OCI-M2 (cell line): Measurements from ENCODE around the gene LPCAT1.
"Not testable (repeated sequence)": the region's sequence is repeated elsewhere in the genome, so short reads cannot be mapped to it uniquely, and the experiment has no call there.

Experiments used
- DNase-seq: peaks from one replicate; lab custom pipeline; 2025; ENCODE audit not compliant: unreplicated experiment; lab: John Stamatoyannopoulos, UW

The LPCAT1 gene

DNA sequence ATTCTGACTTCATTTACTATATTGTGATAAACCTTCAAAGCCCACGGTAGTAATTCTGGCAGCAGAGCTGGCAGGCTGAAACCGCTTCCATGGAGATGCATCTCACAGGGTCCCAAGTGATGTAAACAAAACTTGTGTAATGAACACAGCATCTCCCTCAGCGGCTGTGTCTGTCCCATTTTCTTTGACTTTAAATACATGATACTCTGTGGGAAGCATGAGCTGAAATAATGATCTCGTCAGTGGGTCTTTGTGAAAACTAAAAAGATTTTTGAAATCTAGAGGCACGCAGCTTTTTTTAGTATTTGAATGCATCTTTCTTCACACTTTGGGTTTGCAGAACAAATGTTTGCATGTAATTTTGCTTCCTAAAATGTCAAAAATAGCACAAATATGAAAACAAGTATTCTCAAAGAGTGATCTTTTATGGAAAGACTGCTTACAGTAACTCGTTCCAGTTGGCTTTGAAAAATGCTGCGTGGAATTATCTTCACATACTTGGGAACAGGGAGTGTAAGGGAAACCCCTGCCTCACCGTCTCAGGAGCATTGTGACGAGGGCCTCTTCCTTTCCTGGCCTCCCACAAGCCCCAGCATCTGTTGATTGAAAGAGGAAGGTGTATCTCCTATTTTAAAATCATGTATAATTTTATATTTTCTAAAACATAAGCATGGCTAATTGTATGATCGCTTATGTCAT lies 18.1 kb upstream of the LPCAT1 start:
- DNase-seq: no peak

DNA sequence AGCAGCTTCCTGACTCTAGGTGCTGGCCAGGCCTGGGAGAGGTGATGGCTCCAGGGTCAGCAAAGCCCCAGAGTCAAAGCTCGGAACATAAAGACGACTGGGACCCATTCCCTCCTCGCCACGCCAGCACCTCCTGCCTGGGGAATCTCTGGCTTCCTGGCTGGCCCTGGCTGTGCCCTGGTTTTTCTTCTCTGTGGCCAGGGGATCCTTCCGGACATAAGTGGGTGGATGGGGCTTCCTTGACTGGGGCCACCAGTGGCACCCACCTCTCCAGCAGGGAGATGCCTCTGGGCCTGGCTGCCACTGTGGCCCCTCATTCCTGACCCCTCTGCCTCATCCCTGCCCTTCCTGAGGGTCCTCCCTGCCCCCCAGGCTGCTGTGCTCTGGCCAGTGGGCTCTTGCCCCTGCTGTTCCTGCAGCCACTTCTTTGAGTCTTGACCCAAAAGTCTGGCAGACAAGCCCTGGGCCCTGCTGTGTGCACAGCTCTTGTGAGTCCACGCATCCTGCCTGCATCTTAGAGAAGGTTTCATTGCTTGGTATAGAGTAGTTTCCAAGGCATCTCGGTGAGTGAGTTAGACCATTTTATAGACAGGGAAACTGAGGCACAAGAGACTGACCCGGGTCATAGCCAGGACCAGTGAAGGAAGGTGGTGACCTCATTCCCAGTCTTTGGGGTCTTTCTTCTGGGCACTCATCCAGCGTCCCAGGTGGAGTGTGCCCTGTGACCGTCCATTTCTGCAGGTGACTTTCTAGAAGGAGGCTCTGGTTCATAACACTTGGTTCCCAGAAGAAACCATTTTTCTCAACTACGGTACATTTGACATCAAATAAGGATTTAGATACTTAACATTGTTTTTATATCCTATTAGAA lies 17.3 kb upstream of the LPCAT1 start:
- no peak for DNase-seq

DNA sequence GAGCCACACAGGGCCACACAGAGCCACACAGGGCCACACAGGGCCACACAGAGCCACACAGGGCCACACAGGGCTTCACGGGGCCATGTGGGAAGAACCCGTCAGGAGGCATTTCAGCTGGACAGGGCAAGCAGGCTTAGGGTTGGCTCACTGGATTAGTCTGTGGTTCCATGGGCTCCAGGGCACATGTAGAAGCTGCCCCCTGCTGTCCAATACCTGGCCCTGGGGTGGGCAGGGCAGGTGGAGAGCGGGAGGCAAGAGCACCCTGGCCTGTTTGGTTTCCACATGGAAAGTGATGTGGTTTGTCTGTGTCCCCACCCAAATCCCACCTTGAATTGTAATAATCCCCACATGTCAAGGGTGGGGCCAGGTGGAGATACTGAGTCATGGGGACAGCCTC lies 16.4 kb upstream of the LPCAT1 start:
- DNase-seq: no peak

DNA sequence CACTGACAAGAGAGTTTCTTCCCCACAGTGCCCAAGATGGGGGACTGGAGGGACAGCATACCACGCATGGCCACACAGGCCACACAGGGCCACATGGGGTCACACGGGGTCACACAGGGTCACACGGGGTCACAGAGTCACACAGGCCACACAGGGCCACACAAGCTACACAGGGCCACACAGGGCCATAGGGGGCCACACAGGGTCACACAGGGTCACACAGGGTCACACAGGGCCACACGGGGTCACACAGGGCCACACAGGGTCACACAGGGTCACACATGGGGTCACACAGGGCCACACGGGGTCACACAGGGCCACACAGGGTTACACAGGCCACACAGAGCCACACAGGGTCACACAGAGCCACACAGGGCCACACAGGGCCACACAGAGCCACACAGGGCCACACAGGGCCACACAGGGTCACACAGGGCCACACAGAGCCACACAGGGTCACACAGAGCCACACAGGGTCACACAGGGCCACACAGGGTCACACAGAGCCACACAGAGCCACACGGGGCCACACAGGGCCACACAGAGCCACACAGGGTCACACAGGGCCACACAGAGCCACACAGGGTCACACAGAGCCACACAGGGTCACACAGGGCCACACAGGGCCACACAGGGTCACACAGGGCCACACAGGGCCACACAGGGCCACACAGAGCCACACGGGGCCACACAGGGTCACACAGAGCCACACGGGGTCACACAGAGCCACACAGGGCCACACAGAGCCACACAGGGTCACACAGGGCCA lies 15.8 kb upstream of the LPCAT1 start:
- not testable (repeated sequence) for DNase-seq

DNA sequence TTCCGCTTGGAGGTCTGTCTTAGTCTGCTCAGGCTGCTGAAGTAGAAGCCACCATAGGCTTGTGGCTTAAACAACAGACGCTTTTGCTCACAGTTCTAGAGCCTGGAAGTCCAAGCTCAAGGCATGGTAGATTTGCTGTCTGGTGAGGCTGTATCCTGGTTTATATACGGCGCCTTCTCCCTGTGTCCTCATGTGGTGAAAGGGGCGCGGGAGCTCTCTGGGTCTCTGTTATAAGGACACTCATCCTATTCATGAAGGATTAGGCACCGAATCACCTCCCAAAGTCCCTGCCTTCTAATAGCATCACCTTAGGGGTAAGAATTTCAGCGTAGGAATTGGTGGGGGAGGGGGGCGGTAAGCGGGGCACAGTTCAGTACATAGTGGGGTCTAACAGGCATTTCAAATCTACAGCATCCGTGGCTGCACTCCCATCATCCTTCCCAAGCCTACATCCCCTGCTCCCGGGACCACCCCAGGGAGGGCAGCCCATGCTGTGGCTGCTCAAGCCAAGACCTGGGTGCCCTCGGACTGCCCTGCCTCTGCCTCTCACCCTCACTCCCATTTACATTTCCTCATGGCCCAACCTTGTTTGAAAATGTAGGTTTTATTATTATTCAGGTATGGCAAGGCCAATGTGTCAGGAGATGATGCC lies 15.1 kb upstream of the LPCAT1 start:
- no peak for DNase-seq

DNA sequence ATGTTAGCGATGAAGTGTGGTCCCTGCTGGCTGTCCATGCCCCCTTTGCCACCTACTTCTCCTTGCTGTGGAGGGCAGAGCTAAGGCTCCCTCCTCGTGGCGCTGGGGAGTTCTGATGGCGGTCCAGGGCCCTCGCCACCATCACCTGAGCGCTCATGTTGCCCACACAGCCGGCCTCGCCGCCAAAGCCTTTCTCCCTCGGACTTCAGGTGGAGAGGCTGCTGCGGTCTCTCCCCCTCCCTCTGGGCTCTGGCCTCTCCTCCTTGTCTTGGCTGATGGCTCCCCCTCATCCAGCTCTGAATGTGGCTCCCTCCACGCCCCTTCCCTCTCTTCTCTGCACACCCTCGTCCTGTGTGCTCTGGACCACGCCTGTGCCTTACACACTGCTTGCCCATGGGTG lies 14.5 kb upstream of the LPCAT1 start:
- DNase-seq: no peak

DNA sequence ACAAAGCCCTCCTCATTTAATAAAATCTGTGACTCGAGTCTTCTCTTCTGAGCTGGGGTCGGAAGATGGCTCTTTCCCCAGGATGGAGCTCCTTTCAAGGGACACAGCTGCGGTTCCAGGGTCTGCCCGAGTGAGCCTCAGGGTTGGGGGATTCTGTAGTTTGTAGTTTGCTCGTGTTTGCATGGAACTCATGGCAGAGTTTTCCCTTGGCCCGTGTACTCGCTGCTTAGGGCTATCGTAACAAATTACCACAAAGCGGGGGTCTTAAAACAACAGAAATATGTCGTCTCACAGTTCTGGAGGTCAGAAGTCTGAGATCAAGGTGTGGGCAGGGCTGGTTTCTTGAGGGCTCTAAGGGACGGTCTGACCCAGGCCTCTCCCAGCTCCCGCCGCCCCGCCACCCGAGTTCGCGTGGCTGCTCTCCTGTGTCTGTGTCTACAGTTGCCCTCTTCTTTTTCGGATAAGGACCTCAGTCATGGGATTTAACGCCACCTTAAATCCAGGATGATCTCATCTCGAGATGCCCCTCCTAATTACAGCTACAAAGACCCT lies 13.9 kb upstream of the LPCAT1 start:
- no peak for DNase-seq

DNA sequence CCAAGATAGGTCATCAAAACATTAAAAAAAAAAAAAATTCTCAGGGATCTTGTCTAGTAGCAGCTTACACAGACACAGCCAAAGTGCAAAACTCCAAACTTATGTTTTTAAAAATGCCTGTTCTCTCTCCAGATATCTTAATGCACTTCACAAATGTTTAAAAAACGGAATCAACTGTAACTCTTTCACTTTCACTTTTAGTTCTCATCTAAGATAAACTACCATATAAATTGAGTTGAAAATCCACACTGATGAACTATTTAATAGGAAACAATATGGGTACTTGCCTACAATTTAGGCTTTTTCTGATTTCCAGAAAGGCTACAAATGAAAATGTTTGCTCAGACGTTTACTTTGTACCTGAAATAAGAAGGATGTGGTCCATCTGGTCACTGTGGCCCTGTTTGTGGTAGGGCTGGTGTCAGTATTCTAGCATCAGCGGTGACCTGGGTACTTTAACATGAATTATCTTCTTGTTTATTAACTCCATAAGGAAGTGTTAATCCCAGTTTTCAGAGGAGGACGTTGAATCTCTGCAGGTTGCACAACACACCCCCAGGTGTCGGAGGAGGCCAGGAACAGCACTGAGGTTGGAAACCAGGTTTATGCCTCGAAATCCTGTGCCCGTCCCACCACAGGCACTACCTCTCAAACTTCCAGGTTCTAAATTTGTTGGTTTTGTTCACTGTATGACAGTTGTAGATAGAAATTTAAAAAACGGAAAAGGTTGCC lies 13.3 kb upstream of the LPCAT1 start:
- DNase-seq: no peak

DNA sequence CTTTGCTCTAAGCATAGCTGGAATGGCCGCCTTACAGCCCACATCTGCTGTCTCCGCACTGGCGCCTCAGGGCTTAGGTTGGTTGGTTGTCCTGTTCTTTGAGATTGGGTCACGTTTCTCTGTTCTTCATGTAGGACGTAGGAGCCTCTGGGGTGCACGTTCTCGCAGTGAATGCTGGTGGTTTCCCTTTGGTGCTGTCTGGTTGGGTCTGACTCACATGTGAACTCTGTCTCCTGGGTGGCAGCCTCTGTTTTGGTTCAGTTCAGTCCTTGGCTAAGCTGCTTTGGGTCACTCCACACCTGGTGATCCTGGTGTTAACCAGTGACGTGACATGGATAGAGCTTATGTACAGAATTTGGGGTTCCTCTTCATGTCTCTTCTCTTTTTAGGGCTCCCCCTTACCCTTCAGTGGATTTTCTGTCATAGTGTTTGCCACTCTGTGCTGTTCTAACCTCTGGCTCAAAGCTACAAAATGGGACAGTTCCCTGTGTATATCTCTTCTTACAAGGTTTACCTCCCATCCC lies 12.6 kb upstream of the LPCAT1 start:
- no peak for DNase-seq

DNA sequence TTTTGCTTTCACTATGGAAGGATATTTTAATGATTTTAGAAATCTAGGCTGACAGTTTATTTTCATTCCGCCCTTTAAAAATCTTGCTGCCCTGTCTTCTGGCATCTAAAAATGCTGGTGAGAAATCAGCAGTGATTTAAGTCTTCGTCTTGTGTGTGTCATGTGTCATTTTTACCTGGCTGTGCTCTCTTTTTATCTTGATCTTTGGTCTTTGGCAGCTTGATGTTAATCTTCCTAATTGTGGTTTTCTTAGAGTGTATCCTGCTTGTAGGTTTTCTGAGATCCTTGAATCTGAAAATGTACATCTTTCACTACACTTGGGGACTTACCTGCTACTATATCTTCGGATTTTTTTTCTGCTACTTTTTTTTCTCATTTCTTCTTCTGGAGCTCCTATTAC lies 11.9 kb upstream of the LPCAT1 start:
- no peak for DNase-seq

DNA sequence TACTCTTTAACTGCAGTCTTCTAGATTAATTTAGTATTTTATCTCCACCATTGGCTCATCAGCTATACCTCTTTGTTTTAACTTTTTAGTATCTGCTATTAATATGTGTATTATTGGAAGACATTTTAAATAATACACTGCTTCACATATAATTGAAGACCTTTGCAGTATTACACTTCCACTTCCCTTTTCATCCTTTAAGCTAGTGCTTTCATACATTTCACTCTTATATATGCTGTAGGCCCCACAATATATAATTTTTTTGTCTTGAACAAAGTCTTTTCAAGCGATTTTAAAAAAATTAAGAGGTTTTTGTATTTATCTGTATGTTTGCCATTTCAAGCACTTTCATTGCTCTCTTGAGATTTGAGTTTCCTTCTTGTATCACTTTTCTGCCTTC lies 8.6 kb upstream of the LPCAT1 start:
- no peak for DNase-seq

DNA sequence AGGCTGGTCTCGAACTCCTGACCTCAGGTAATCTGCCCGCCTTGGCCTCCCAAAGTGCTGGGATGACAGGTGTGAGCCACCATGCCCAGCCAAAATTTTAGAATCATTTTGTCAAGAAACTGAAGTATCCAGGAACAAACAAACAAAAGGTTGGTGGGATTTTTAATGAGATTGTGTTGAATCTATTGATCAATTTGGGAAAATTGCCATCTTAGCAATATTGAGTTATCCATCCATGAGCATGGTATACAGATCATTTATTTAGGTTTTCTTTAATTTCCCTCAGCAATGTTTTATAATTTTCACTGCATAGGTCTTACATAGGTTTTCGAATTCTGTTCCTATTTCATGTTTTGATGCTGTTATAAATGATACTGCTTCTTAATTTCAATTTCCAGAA lies 5.7 kb upstream of the LPCAT1 start:
- DNase-seq: no peak

DNA sequence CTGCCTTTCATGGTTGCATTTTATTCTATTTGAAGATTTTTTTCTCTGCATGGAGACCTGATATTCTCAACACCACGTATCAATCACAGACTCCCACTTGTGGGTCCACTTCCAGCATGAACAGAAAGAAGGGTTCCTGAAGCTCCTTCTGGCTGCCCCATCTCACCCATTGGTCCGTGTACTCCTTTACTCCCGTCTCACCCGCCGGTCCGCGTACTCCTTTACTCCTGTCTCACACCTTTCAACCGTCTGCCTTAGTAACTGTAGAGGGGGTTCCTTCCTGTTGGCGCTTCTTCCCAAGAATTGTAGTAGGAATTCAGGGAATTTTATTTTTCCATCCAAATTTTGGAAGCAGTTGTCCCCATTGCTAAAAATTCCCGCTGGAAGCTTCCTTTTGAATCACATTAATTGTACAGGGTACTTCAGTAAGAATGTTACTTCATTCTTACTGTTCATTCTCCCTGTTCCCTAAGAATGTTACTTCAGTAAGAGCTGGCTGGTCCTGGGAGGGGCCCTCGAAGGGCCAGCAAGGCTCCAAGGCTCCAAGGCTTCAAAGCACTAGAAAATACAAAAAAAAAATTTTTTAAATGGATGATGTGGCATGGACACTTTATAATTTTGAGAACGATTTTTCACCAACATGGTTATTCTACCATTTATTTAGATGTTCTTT lies 3.9 kb upstream of the LPCAT1 start:
- DNase-seq: no peak

DNA sequence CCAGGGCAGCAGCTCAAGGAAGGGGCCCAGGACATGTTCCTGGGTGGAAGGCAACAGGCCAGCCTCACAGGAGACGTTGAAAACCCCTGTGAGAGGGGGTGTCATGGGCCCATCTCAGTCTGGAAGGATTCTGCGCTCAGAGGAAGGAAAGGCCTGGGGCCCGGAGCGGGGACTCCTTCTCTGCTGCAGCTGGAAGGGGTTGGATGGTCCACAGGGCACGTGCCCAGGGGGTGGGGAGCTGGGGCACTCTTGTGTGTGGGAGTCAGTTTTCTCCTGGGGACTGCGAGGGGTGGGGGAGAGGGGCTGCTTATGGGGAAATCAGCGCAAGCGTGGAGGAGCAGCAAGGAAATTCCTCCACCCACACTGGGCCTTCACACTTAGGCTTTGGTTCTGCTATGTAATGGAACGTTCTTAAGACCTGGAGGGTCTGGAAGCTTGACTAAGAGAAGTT lies 2.9 kb upstream of the LPCAT1 start:
- DNase-seq: no peak

DNA sequence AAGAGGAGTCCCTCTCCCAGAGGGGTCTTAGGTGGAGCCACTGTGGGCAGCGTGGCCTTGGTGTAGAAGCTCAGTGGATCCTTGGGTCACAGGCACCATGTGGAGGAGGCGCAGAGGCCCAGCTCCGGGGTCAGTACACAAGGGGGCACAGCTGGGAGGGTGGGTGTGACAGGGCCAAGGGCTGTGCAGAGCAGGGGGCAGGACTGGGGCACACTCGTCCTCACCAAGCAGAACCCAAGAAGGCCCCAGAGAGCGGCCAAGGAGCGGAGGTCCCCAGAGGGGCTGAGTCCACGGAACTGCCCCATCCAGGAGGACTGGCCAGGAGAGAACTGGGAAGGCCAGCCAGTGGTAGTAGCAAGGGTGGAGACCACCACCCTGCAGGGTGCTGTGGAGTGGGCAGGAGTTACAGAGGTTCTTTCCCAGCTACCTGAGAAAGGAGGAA lies 2.5 kb upstream of the LPCAT1 start:
- DNase-seq: no peak

DNA sequence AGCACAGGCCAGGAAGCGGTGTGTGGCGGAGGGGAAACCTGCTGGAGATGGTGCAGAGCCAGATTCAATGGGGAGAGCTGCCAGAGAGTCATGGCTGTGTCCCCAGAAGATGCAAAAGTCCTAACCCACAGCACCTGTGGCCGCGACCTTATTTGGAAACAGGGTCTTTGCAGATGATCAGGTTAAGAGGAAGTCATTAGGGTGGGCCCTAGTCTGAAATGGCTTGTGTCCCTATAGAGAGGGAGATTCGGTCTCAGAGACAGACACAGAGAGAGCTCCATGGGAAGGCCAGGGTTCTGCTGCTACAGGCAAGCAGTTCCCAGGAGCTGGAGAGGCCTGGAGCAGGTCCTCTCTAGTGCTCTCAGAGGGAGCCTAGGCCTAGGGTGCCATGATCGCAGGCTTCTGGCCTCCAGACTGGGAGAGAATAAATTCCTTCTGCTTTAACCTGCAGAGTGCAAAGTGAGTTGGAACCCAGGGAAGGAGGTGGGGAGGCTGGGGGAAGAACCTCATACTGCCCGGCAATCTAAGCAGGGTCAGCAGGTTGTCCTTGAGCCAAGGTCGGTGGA lies 1.9 kb upstream of the LPCAT1 start:
- no peak for DNase-seq

DNA sequence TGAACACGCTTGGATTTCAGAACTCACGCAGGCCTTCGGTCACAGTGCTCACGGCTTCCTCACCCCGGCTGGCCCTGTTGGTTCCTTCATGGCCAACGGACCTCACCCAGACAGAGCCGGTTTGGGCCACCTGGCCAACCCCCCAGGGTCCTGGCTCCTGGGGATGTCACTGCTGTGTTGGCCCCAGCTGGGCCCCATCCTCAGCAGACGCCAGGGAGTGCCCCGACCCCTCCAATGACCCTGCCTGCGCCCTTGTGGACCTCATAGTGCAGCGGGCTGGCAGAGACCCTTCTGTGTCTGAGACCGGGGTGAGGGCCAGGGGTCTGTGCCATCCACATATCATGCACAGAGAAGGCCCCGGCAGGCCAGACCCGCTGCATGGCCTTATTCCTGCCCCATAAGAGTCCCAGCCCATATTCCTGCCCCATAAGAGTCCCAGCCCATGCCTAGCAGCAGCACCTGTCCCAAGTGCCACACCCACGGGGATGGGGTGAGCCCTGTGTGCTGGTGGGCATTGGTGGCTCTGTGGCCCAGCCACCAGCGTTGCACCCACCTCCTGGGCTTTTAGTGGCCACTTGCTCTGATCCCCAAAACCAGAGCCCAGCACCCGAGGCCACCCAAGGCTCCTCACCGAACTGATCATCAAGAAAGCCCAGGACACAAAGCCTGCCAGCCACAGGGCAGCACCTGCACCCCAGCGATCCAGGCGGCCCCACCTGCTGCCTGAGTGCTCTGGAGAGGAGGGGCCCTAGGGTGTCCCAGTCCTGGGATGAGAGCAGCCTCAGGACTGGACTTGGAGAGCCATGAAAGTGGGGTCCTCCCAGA lies 1.3 kb upstream of the LPCAT1 start:
- no peak for DNase-seq

DNA sequence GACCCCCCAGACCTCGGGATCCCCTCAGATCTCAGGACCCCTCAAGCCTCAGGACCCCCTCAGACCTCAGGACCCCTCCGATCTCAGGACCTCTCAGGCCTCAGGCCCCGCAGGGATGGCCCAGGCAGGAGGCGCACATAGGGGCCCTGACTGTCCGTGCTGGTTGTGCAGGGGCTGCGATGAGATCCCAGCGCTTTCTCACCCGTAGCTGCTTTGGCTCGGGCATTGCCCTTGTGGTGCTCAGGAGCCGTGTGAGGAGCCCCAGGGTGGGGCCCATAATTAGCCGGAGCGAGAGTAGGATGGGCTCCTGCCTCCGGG lies 680 bp upstream of the LPCAT1 start:
- no peak for DNase-seq

DNA sequence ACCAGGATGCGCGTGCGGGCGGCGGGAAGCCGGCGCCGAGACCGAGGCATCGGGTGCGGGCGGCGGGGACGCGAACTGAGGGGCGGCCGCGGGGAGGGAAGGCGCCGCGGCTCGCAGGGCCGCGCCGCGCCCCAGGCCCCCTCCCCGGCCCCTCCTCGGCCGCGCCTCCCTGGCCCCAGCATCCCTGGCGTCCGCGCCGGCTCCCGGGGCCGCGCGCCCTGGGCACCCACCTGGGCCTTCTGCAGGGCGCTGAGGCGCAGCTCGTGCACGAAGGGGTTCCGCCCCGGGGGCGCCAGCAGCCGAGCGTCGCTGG lies 324 bp downstream of the LPCAT1 start:
- no peak for DNase-seq
